WTC11 (cell line): ENCODE measurements around the gene XNDC1N. TPM values are rescaled to one million over a fixed set of nuclear protein-coding genes. Genes with fewer than 3 reads are reported as not detected.

Source experiments
- ATAC-seq: fragments of 200-7000 bp; cut with Tn5 transposase; 2 replicates; pipeline ENCODE4 v1.10.0; 2021; ENCODE audit warnings: mild to moderate bottlenecking, moderate library complexity
- CTCF ChIA-PET: fragments of 300-600 bp; sonication (Branson Sonifier 250); formaldehyde crosslinking; loops from one replicate; lab custom pipeline; 2021; ENCODE audit warnings: antibody characterized with exemption; lab: Charles Lee
- POLR2A ChIA-PET: fragments of 350-600 bp; sonication (Branson Sonifier 250); formaldehyde crosslinking; loops from one replicate; lab custom pipeline; 2021; ENCODE audit warnings: antibody characterized with exemption; lab: Charles Lee
- DNase-seq: peaks from one replicate; pipeline ENCODE4 v3.0.0; 2021; ENCODE audit warnings: low spot score
- H3K27ac Mint-ChIP-seq: 2 replicates; pipeline ENCODE4 v1.8.0; 2021; ENCODE audit warnings: mixed read lengths
- H3K27me3 Mint-ChIP-seq: 2 replicates; pipeline ENCODE4 v1.8.0; 2021; ENCODE audit warnings: low read depth, mild to moderate bottlenecking, moderate library complexity, mixed read lengths
- H3K36me3 Mint-ChIP-seq: 2 replicates; pipeline ENCODE4 v1.8.0; 2021; ENCODE audit warnings: mixed read lengths
- H3K4me1 Mint-ChIP-seq: 2 replicates; pipeline ENCODE4 v1.8.0; 2022; ENCODE audit warnings: mixed read lengths
- H3K4me3 Mint-ChIP-seq: 2 replicates; pipeline ENCODE4 v1.8.0; 2021; ENCODE audit warnings: mild to moderate bottlenecking, moderate library complexity, mixed read lengths
- H3K9me3 Mint-ChIP-seq: 2 replicates; pipeline ENCODE4 v1.8.0; 2021; ENCODE audit warnings: mixed read lengths
- ATF1 ChIP-seq: sonication (generic); formaldehyde crosslinking; IDR thresholded peaks from 2 replicates; pipeline ENCODE4 v1.8.1; 2023; ENCODE audit warnings: mild to moderate bottlenecking, moderate library complexity, missing genetic modification reagents
- CREM ChIP-seq: sonication (generic); formaldehyde crosslinking; IDR thresholded peaks from 2 replicates; pipeline ENCODE4 v1.8.1; 2022; ENCODE audit warnings: mild to moderate bottlenecking, missing genetic modification reagents, moderate library complexity
- GRHL2 ChIP-seq: fragments of 250-450 bp; sonication (Bioruptor Pico); IDR thresholded peaks from 2 replicates; pipeline ENCODE4 v1.8.0; 2022; ENCODE audit warnings: mild to moderate bottlenecking, moderate library complexity; ENCODE audit not compliant: insufficient replicate concordance, severe bottlenecking
- GTF2I ChIP-seq: fragments of 250-450 bp; sonication (Bioruptor Pico); conservative IDR thresholded peaks from 2 replicates; pipeline ENCODE4 v1.4.0; 2021; ENCODE audit warnings: mild to moderate bottlenecking
- IRF2 ChIP-seq: sonication (generic); formaldehyde crosslinking; IDR thresholded peaks from 2 replicates; pipeline ENCODE4 v1.8.0; 2022; ENCODE audit warnings: low read depth, missing genetic modification reagents, borderline replicate concordance
- NR2C2 ChIP-seq: sonication (generic); formaldehyde crosslinking; IDR thresholded peaks from 2 replicates; pipeline ENCODE4 v1.8.0; 2022; ENCODE audit warnings: mild to moderate bottlenecking, missing genetic modification reagents
- RORB ChIP-seq: fragments of 250-450 bp; sonication (Bioruptor Pico); IDR thresholded peaks from 2 replicates; pipeline ENCODE4 v1.9.0; 2021; ENCODE audit warnings: mild to moderate bottlenecking
- SMAD3 ChIP-seq: sonication (generic); formaldehyde crosslinking; IDR thresholded peaks from 2 replicates; pipeline ENCODE4 v1.8.0; 2022; ENCODE audit warnings: missing genetic modification reagents, mild to moderate bottlenecking, borderline replicate concordance
- ZNF423 ChIP-seq: fragments of 250-450 bp; sonication (Bioruptor Pico); IDR thresholded peaks from 2 replicates; pipeline ENCODE4 v2.1.2; 2022; ENCODE audit warnings: mild to moderate bottlenecking, moderate library complexity
- total RNA-seq: library from RNA; stranded (reverse); gene quantifications from 3 replicates; pipeline ENCODE4 v1.2.3, GENCODE V29; 2021
- TF ChIP-seq, protein P1 (sequence below): sonication (generic); formaldehyde crosslinking; IDR thresholded peaks from 2 replicates; pipeline ENCODE4 v1.8.1; 2023; ENCODE audit warnings: mild to moderate bottlenecking, missing genetic modification reagents, borderline replicate concordance
- TF ChIP-seq, protein P2 (sequence below): sonication (generic); formaldehyde crosslinking; IDR thresholded peaks from 2 replicates; pipeline ENCODE4 v1.8.0; 2022; ENCODE audit warnings: missing genetic modification reagents
- TF ChIP-seq, protein P3 (sequence below): sonication (generic); formaldehyde crosslinking; IDR thresholded peaks from 2 replicates; pipeline ENCODE4 v1.8.0; 2022; ENCODE audit warnings: mild to moderate bottlenecking, missing genetic modification reagents
- TF ChIP-seq, protein P4 (sequence below): sonication (generic); formaldehyde crosslinking; IDR thresholded peaks from 2 replicates; pipeline ENCODE4 v1.8.1; 2023; ENCODE audit warnings: mild to moderate bottlenecking, moderate library complexity, missing genetic modification reagents
- TF ChIP-seq, protein P5 (sequence below): sonication (generic); formaldehyde crosslinking; IDR thresholded peaks from 2 replicates; pipeline ENCODE4 v1.8.1; 2023; ENCODE audit warnings: mild to moderate bottlenecking, missing genetic modification reagents
- TF ChIP-seq, protein P6 (sequence below): fragments of 200-600 bp; IDR thresholded peaks from 2 replicates; pipeline ENCODE4 v1.8.0; 2022; ENCODE audit warnings: antibody characterized with exemption

XNDC1N gene
- total RNA-seq, 1 experiment from 2014 or later = 10.6 TPM

DNA sequence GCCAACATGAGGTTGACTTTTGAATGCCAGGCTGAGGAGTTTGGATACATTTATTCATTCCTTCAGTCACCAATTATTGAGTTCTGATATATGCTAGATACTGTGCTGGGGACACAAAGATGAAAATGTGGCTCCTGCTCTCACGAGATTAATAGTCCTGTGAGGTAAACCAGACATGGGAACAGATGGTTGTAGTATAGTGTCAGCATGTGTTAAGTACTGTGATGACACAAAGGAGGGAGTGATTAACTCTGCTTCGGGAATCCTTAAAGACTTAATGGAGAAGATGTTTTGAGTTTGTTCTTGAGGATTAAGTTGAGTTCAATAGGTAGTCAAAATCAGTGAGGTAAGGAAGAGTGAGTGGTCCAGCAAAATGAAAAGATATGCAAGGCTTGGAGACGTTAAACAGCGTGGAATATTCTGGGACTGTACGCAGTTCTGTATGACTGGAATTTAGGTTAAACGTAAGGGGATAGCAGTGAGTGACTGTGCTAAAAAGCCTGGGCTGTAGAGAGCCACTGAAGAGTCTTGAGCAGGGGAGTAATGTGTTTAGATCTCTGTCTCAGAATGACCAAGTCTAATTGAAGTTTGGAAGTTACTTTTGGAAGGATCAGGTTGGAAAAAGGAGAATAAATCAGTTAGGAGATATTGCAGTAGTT lies 12.3 kb upstream of the XNDC1N start:
- Mint-ChIP-seq H3K4me3 (no peak overlapping the region), H3K27me3 (no peaks in the 10 kb centered on the region), H3K36me3 (no peaks in the 10 kb centered on the region), H3K9me3 (no peaks in the 10 kb centered on the region), H3K27ac (no peak overlapping the region)
- POLR2A ChIA-PET = no interaction called here
- DNase-seq = no peak
- CTCF ChIA-PET = no interaction called here
- TF ChIP-seq GRHL2 = no peak
- TF ChIP-seq, all 79 proteins: peak for 0
- no peak for ATAC-seq
- no peaks in the 10 kb centered on the region for H3K4me1 Mint-ChIP-seq

DNA sequence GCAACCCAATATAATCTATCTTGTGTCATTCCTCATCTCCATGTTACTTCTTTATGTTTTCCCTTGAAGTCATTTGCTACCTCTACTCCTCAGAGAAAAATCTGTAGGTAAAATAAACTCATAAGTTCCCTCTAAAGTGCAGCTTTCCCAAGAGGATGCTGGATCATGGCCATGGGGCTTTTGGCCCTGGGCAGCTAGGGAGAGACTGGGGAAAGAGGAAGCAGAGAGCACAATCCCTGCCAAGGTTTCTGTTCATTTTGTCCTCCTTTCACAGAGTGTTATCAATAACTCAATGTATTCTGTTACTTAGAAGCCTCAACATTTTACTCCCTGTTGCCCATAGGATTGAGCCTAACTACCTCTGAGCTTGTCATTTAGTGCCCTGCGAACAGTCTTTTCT lies 9.4 kb upstream of the XNDC1N start:
- no peak for DNase-seq
- no peak overlapping the region for H3K27ac Mint-ChIP-seq
- no peaks in the 10 kb centered on the region for H3K27me3 Mint-ChIP-seq
- no peaks in the 10 kb centered on the region for H3K4me1 Mint-ChIP-seq
- CTCF ChIA-PET = interaction anchor here (1.5 kb wide), 1 partner anchor 9 kb away, joined by 5 read pairs; the partner anchor contains the start of gene RNF121
- TF ChIP-seq, protein P1, sequence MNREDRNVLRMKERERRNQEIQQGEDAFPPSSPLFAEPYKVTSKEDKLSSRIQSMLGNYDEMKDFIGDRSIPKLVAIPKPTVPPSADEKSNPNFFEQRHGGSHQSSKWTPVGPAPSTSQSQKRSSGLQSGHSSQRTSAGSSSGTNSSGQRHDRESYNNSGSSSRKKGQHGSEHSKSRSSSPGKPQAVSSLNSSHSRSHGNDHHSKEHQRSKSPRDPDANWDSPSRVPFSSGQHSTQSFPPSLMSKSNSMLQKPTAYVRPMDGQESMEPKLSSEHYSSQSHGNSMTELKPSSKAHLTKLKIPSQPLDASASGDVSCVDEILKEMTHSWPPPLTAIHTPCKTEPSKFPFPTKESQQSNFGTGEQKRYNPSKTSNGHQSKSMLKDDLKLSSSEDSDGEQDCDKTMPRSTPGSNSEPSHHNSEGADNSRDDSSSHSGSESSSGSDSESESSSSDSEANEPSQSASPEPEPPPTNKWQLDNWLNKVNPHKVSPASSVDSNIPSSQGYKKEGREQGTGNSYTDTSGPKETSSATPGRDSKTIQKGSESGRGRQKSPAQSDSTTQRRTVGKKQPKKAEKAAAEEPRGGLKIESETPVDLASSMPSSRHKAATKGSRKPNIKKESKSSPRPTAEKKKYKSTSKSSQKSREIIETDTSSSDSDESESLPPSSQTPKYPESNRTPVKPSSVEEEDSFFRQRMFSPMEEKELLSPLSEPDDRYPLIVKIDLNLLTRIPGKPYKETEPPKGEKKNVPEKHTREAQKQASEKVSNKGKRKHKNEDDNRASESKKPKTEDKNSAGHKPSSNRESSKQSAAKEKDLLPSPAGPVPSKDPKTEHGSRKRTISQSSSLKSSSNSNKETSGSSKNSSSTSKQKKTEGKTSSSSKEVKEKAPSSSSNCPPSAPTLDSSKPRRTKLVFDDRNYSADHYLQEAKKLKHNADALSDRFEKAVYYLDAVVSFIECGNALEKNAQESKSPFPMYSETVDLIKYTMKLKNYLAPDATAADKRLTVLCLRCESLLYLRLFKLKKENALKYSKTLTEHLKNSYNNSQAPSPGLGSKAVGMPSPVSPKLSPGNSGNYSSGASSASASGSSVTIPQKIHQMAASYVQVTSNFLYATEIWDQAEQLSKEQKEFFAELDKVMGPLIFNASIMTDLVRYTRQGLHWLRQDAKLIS = no peak
- no peak for TF ChIP-seq IRF2 (CRISPR knock-in tag)
- TF ChIP-seq, all 79 proteins: peak for 0
- Mint-ChIP-seq H3K36me3 (no peaks in the 10 kb centered on the region), H3K9me3 (no peaks in the 10 kb centered on the region), H3K4me3 (no peak overlapping the region)
- POLR2A ChIA-PET = no interaction called here
- ATAC-seq = no peak

DNA sequence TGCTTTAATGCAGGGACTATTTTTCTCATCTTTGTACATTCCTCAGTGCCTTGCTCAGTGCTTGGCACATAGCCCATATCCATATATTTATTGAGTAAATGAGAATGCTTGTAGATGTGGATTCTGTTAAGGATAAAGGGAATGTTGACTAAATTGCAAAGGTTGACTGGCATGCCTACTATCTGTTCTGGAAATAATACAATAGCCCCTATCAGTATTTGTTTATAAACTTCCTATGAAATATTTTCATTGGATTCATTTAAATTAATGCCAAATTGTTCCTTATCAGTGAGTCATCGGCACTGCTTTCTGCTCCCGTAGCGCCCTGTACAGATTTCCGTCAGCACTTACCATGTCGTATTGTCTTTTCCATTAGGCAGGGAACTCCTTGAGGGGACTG lies 8.4 kb upstream of the XNDC1N start:
- DNase-seq (no peak), ATAC-seq (no peak)
- no peaks in the 10 kb centered on the region for H3K36me3 Mint-ChIP-seq
- no peaks in the 10 kb centered on the region for H3K4me1 Mint-ChIP-seq
- ChIA-PET CTCF (no interaction called here), POLR2A (no interaction called here)
- no peaks in the 10 kb centered on the region for H3K27me3 Mint-ChIP-seq
- no peaks in the 10 kb centered on the region for H3K9me3 Mint-ChIP-seq
- H3K27ac Mint-ChIP-seq = no peak overlapping the region
- TF ChIP-seq NR2C2 (CRISPR knock-in tag) (no peak), ATF1 (no peak), SMAD3 (CRISPR knock-in tag) (no peak), CREM (CRISPR knock-in tag) (no peak), ZNF423 (no peak)
- TF ChIP-seq, protein P2, sequence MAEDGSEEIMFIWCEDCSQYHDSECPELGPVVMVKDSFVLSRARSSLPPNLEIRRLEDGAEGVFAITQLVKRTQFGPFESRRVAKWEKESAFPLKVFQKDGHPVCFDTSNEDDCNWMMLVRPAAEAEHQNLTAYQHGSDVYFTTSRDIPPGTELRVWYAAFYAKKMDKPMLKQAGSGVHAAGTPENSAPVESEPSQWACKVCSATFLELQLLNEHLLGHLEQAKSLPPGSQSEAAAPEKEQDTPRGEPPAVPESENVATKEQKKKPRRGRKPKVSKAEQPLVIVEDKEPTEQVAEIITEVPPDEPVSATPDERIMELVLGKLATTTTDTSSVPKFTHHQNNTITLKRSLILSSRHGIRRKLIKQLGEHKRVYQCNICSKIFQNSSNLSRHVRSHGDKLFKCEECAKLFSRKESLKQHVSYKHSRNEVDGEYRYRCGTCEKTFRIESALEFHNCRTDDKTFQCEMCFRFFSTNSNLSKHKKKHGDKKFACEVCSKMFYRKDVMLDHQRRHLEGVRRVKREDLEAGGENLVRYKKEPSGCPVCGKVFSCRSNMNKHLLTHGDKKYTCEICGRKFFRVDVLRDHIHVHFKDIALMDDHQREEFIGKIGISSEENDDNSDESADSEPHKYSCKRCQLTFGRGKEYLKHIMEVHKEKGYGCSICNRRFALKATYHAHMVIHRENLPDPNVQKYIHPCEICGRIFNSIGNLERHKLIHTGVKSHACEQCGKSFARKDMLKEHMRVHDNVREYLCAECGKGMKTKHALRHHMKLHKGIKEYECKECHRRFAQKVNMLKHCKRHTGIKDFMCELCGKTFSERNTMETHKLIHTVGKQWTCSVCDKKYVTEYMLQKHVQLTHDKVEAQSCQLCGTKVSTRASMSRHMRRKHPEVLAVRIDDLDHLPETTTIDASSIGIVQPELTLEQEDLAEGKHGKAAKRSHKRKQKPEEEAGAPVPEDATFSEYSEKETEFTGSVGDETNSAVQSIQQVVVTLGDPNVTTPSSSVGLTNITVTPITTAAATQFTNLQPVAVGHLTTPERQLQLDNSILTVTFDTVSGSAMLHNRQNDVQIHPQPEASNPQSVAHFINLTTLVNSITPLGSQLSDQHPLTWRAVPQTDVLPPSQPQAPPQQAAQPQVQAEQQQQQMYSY = no peak
- TF ChIP-seq, protein P3, sequence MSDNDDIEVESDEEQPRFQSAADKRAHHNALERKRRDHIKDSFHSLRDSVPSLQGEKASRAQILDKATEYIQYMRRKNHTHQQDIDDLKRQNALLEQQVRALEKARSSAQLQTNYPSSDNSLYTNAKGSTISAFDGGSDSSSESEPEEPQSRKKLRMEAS (CRISPR knock-in tag) = no peak
- H3K4me3 Mint-ChIP-seq = no peak overlapping the region

DNA sequence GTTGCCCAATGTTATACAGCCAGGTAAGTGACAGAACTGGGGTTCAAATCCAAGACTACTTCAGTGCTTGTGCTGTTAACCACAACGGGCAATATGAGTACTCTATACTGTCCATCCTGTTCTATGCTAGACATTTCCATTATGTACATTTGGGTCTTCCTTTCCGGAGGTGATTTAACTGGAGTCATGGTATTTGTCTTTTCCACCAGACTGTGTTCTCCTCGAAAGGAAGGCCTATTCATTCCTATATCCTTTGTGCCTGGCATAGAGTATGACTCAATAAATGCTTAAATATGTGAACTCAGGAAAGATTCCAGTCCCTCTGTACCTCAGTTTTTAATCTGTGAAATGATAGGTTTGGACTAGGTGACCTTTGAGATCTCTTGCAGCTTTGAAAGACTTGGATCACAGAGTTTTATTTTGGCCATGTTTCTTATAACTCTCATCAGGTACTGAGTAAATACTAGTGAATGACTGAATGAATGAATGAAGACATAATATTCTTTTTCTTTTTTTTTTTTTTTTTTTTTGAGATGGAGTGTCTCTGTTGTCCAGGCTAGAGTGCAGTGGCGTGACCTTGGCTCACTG lies 7.0 kb upstream of the XNDC1N start:
- ATAC-seq = no peak
- H3K4me1 Mint-ChIP-seq = peaks cover 6% of the 10 kb centered on the region; the same call in 1 of the 2 replicates
- DNase-seq = no peak
- ChIA-PET CTCF (no interaction called here), POLR2A (no interaction called here)
- no peaks in the 10 kb centered on the region for H3K9me3 Mint-ChIP-seq
- H3K27me3 Mint-ChIP-seq = no peaks in the 10 kb centered on the region
- H3K4me3 Mint-ChIP-seq = no peak overlapping the region
- no peak overlapping the region for H3K27ac Mint-ChIP-seq
- no peaks in the 10 kb centered on the region for H3K36me3 Mint-ChIP-seq
- TF ChIP-seq, protein P4, sequence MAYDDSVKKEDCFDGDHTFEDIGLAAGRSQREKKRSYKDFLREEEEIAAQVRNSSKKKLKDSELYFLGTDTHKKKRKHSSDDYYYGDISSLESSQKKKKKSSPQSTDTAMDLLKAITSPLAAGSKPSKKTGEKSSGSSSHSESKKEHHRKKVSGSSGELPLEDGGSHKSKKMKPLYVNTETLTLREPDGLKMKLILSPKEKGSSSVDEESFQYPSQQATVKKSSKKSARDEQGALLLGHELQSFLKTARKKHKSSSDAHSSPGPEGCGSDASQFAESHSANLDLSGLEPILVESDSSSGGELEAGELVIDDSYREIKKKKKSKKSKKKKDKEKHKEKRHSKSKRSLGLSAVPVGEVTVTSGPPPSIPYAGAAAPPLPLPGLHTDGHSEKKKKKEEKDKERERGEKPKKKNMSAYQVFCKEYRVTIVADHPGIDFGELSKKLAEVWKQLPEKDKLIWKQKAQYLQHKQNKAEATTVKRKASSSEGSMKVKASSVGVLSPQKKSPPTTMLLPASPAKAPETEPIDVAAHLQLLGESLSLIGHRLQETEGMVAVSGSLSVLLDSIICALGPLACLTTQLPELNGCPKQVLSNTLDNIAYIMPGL (CRISPR knock-in tag) = no peak
- no peak for TF ChIP-seq ATF1
- TF ChIP-seq GTF2I (CRISPR knock-in tag) = no peak
- TF ChIP-seq, protein P3 (CRISPR knock-in tag) = no peak
- TF ChIP-seq, protein P5, sequence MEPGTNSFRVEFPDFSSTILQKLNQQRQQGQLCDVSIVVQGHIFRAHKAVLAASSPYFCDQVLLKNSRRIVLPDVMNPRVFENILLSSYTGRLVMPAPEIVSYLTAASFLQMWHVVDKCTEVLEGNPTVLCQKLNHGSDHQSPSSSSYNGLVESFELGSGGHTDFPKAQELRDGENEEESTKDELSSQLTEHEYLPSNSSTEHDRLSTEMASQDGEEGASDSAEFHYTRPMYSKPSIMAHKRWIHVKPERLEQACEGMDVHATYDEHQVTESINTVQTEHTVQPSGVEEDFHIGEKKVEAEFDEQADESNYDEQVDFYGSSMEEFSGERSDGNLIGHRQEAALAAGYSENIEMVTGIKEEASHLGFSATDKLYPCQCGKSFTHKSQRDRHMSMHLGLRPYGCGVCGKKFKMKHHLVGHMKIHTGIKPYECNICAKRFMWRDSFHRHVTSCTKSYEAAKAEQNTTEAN = no peak
- no peak for TF ChIP-seq RORB (CRISPR knock-in tag)
- TF ChIP-seq, protein P6, sequence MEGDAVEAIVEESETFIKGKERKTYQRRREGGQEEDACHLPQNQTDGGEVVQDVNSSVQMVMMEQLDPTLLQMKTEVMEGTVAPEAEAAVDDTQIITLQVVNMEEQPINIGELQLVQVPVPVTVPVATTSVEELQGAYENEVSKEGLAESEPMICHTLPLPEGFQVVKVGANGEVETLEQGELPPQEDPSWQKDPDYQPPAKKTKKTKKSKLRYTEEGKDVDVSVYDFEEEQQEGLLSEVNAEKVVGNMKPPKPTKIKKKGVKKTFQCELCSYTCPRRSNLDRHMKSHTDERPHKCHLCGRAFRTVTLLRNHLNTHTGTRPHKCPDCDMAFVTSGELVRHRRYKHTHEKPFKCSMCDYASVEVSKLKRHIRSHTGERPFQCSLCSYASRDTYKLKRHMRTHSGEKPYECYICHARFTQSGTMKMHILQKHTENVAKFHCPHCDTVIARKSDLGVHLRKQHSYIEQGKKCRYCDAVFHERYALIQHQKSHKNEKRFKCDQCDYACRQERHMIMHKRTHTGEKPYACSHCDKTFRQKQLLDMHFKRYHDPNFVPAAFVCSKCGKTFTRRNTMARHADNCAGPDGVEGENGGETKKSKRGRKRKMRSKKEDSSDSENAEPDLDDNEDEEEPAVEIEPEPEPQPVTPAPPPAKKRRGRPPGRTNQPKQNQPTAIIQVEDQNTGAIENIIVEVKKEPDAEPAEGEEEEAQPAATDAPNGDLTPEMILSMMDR = no peak
